SK-N-SH treated with all-trans-retinoic acid at 6 μM for 48 hours (cell line): ENCODE results near the gene FGGY.
A peak's percentile ranks its signal among the peaks of the same experiment; 100 is the strongest.

Experiments
- ATAC-seq: fragments of 200-7000 bp; cut with Tn5 transposase; 3 replicates; pipeline ENCODE4 v1.9.1; 2020; ENCODE audit warnings: mild to moderate bottlenecking, moderate library complexity
- BACH2 ChIP-seq: fragments of 250-450 bp; sonication (Bioruptor Pico); IDR thresholded peaks from 2 replicates; pipeline ENCODE4 v1.9.0; 2021; ENCODE audit warnings: mild to moderate bottlenecking, borderline replicate concordance
- CSDC2 ChIP-seq: fragments of 250-450 bp; sonication (Bioruptor Pico); IDR thresholded peaks from 2 replicates; pipeline ENCODE4 v1.5.0; 2020; ENCODE audit warnings: mild to moderate bottlenecking, moderate library complexity
- ESRRG ChIP-seq: fragments of 250-450 bp; sonication (Bioruptor Pico); IDR thresholded peaks from 2 replicates; pipeline ENCODE4 v1.6.1; 2021; ENCODE audit warnings: mild to moderate bottlenecking
- GLIS3 ChIP-seq: fragments of 250-450 bp; sonication (Bioruptor Pico); IDR thresholded peaks from 2 replicates; pipeline ENCODE4 v1.5.0; 2020; ENCODE audit warnings: mild to moderate bottlenecking, moderate library complexity
- ISL1 ChIP-seq: fragments of 250-450 bp; sonication (Bioruptor Pico); IDR thresholded peaks from 2 replicates; pipeline ENCODE4 v2.1.2; 2022; ENCODE audit warnings: mild to moderate bottlenecking, moderate library complexity
- OSR1 ChIP-seq: fragments of 250-450 bp; sonication (Bioruptor Pico); IDR thresholded peaks from 2 replicates; pipeline ENCODE4 v1.8.0; 2022; ENCODE audit warnings: moderate library complexity, mild to moderate bottlenecking, inconsistent platforms
- PPARA ChIP-seq: fragments of 250-450 bp; sonication (Bioruptor Pico); IDR thresholded peaks from 2 replicates; pipeline ENCODE4 v1.5.0; 2020; ENCODE audit warnings: mild to moderate bottlenecking, borderline replicate concordance
- SNAI2 ChIP-seq: fragments of 250-450 bp; sonication (Bioruptor Pico); IDR thresholded peaks from 2 replicates; pipeline ENCODE4 v1.5.0; 2020; ENCODE audit warnings: mild to moderate bottlenecking, moderate library complexity
- TCF4 ChIP-seq: fragments of 250-450 bp; sonication (Bioruptor Pico); IDR thresholded peaks from 2 replicates; pipeline ENCODE4 v1.8.0; 2021; ENCODE audit warnings: mild to moderate bottlenecking, moderate library complexity, borderline replicate concordance
- TOX ChIP-seq: fragments of 250-450 bp; sonication (Bioruptor Pico); IDR thresholded peaks from 2 replicates; pipeline ENCODE4 v1.8.0; 2021; ENCODE audit warnings: mild to moderate bottlenecking, moderate library complexity, borderline replicate concordance
- ZC3H10 ChIP-seq: fragments of 250-450 bp; sonication (Bioruptor Pico); IDR thresholded peaks from 2 replicates; pipeline ENCODE4 v1.5.1; 2021; ENCODE audit warnings: mild to moderate bottlenecking, moderate library complexity
- ZFP3 ChIP-seq: fragments of 250-450 bp; sonication (Bioruptor Pico); IDR thresholded peaks from 2 replicates; pipeline ENCODE4 v1.5.0; 2020; ENCODE audit warnings: mild to moderate bottlenecking, moderate library complexity
- ZFP30 ChIP-seq: fragments of 450-650 bp; formaldehyde crosslinking; IDR thresholded peaks from 2 replicates; pipeline ENCODE4 v1.5.0; 2022; ENCODE audit warnings: mild to moderate bottlenecking, moderate library complexity
- ZNF70 ChIP-seq: fragments of 450-650 bp; formaldehyde crosslinking; IDR thresholded peaks from 2 replicates; pipeline ENCODE4 v1.5.0; 2020; ENCODE audit warnings: mild to moderate bottlenecking, moderate library complexity
- ZNF8 ChIP-seq: fragments of 450-650 bp; formaldehyde crosslinking; IDR thresholded peaks from 2 replicates; pipeline ENCODE4 v1.5.0; 2020; ENCODE audit warnings: mild to moderate bottlenecking, moderate library complexity
- TF ChIP-seq, protein P1 (sequence below): fragments of 250-450 bp; sonication (Bioruptor Pico); IDR thresholded peaks from 2 replicates; pipeline ENCODE4 v1.8.0; 2021; ENCODE audit warnings: low read depth, mild to moderate bottlenecking, moderate library complexity, borderline replicate concordance
- TF ChIP-seq, protein P2 (sequence below): fragments of 250-450 bp; sonication (Bioruptor Pico); IDR thresholded peaks from 2 replicates; pipeline ENCODE4 v1.5.1; 2021; ENCODE audit warnings: mild to moderate bottlenecking, moderate library complexity
- TF ChIP-seq, protein P3 (sequence below): fragments of 250-450 bp; sonication (Bioruptor Pico); IDR thresholded peaks from 2 replicates; pipeline ENCODE4 v1.8.0; 2020; ENCODE audit warnings: mild to moderate bottlenecking, moderate library complexity, borderline replicate concordance
- TF ChIP-seq, protein P4 (sequence below): fragments of 250-450 bp; sonication (Bioruptor Pico); IDR thresholded peaks from 2 replicates; pipeline ENCODE4 v1.5.0; 2020; ENCODE audit warnings: mild to moderate bottlenecking, moderate library complexity
- TF ChIP-seq, protein P5 (sequence below): fragments of 250-450 bp; sonication (Bioruptor Pico); IDR thresholded peaks from 2 replicates; pipeline ENCODE4 v1.5.1; 2020; ENCODE audit warnings: low read depth, mild to moderate bottlenecking, moderate library complexity

Gene FGGY

DNA sequence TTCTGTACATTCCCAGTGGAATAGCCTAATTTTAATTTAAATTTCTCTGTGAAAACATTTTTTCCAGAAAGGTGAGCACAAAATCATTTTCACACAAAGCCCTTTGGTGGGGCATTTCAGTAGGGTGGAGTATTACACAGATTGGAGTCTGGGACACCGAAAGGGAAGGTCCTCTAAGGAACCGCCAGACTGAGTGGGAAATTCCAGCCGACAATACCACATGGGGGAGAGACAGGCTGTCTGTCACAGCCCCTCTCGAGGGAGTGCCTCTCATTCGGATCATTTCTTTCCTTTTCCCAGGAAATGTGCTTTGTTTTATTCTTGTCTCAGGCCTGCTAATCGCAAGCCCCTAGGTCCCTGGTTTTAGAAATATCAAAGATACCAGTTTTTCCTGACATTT lies 367.3 kb downstream of the FGGY start:
- TF ChIP-seq ESRRG (CRISPR knock-in tag) (no peak), ZC3H10 (CRISPR knock-in tag) (no peak), SNAI2 (CRISPR knock-in tag) (no peak), ZFP3 (CRISPR knock-in tag) (no peak), CSDC2 (CRISPR knock-in tag) (no peak)
- ATAC-seq, result no peak

DNA sequence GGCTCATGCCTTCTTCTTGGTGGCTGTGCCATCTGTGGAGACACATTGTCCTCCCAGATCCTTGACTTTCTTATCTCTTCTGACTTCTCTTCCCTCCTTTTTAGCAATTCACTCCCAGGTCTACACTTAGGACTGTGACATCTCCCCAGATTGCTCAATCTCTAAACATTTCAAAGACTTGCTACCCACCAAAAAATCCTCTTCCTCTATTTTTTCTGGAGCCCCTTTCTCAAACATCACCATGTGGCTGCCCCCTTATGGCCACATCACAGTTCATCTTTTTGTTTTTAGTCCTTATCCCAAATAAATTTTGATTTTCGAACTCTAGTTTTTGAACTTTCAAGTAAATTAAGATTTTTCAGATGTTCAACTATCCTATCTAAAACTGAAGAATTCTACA lies 369.2 kb downstream of the FGGY start:
- ATAC-seq, result no peak
- no peak for TF ChIP-seq ZNF8 (CRISPR knock-in tag)
- TF ChIP-seq ZFP30, result no peak
- no peak for TF ChIP-seq ZC3H10 (CRISPR knock-in tag)
- TF ChIP-seq PPARA (CRISPR knock-in tag), result no peak
- TF ChIP-seq OSR1 (CRISPR knock-in tag), result no peak

DNA sequence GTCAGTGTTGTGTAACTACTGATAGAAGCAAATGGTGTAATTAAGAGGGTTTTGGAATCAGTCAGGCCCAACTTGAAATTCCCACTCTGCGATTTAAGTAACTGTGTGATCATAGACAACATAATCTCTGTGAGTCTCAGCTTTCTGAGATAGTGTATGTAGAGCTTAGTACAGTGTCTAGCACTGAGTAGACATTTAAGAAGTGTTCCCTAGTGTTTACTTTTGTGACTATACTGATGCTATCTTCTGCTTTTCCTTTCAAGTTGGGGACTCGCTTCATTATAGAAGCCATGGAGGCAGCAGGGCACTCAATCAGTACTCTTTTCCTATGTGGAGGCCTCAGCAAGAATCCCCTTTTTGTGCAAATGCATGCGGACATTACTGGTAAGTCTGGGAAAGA lies 370.1 kb downstream of the FGGY start:
- no peak for ATAC-seq
- TF ChIP-seq CSDC2 (CRISPR knock-in tag) (no peak), ZC3H10 (CRISPR knock-in tag) (no peak), BACH2 (CRISPR knock-in tag) (no peak), ISL1 (no peak), ZNF8 (CRISPR knock-in tag) (no peak), OSR1 (CRISPR knock-in tag) (no peak), ZNF70 (CRISPR knock-in tag) (no peak), GLIS3 (CRISPR knock-in tag) (no peak)
- TF ChIP-seq, protein P1, sequence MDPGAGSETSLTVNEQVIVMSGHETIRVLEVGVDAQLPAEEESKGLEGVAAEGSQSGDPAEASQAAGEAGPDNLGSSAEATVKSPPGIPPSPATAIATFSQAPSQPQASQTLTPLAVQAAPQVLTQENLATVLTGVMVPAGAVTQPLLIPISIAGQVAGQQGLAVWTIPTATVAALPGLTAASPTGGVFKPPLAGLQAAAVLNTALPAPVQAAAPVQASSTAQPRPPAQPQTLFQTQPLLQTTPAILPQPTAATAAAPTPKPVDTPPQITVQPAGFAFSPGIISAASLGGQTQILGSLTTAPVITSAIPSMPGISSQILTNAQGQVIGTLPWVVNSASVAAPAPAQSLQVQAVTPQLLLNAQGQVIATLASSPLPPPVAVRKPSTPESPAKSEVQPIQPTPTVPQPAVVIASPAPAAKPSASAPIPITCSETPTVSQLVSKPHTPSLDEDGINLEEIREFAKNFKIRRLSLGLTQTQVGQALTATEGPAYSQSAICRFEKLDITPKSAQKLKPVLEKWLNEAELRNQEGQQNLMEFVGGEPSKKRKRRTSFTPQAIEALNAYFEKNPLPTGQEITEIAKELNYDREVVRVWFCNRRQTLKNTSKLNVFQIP, result no peak
- TF ChIP-seq, protein P2, sequence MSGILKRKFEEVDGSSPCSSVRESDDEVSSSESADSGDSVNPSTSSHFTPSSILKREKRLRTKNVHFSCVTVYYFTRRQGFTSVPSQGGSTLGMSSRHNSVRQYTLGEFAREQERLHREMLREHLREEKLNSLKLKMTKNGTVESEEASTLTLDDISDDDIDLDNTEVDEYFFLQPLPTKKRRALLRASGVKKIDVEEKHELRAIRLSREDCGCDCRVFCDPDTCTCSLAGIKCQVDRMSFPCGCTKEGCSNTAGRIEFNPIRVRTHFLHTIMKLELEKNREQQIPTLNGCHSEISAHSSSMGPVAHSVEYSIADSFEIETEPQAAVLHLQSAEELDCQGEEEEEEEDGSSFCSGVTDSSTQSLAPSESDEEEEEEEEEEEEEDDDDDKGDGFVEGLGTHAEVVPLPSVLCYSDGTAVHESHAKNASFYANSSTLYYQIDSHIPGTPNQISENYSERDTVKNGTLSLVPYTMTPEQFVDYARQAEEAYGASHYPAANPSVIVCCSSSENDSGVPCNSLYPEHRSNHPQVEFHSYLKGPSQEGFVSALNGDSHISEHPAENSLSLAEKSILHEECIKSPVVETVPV, result no peak
- TF ChIP-seq, protein P3, sequence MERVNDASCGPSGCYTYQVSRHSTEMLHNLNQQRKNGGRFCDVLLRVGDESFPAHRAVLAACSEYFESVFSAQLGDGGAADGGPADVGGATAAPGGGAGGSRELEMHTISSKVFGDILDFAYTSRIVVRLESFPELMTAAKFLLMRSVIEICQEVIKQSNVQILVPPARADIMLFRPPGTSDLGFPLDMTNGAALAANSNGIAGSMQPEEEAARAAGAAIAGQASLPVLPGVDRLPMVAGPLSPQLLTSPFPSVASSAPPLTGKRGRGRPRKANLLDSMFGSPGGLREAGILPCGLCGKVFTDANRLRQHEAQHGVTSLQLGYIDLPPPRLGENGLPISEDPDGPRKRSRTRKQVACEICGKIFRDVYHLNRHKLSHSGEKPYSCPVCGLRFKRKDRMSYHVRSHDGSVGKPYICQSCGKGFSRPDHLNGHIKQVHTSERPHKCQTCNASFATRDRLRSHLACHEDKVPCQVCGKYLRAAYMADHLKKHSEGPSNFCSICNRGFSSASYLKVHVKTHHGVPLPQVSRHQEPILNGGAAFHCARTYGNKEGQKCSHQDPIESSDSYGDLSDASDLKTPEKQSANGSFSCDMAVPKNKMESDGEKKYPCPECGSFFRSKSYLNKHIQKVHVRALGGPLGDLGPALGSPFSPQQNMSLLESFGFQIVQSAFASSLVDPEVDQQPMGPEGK (CRISPR knock-in tag), result no peak
- TF ChIP-seq, protein P4, sequence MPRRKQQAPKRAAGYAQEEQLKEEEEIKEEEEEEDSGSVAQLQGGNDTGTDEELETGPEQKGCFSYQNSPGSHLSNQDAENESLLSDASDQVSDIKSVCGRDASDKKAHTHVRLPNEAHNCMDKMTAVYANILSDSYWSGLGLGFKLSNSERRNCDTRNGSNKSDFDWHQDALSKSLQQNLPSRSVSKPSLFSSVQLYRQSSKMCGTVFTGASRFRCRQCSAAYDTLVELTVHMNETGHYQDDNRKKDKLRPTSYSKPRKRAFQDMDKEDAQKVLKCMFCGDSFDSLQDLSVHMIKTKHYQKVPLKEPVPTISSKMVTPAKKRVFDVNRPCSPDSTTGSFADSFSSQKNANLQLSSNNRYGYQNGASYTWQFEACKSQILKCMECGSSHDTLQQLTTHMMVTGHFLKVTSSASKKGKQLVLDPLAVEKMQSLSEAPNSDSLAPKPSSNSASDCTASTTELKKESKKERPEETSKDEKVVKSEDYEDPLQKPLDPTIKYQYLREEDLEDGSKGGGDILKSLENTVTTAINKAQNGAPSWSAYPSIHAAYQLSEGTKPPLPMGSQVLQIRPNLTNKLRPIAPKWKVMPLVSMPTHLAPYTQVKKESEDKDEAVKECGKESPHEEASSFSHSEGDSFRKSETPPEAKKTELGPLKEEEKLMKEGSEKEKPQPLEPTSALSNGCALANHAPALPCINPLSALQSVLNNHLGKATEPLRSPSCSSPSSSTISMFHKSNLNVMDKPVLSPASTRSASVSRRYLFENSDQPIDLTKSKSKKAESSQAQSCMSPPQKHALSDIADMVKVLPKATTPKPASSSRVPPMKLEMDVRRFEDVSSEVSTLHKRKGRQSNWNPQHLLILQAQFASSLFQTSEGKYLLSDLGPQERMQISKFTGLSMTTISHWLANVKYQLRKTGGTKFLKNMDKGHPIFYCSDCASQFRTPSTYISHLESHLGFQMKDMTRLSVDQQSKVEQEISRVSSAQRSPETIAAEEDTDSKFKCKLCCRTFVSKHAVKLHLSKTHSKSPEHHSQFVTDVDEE (CRISPR knock-in tag), result no peak

DNA sequence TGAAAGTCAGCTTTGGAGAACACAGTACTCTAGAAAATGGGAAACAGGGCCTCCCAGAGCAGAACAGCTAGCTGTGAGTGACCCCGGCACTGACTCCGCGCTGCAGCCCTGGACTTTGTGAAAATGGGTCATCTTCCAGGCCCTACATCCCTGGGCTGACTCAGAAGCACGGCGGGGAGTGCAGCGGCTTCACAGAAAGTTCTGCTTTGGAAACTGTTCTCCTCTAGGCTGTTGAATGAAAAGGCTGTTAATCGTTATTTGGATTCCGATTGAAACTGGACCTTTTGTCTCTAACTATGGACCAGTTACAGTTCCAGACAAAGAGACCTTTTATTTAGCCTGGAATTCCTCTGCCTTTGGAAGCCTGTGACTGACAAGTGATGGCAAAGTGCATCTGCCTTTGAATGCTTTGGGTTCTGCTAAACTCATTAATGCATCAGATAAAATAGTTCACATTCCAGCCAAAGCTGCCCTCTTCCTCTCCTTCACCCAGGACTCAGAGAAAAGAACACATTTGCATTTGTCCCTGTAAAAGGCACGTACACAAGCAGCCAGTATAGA lies 372.9 kb downstream of the FGGY start:
- ATAC-seq, result peak; percentile 88
- TF ChIP-seq, protein P4 (CRISPR knock-in tag), result peak; percentile 92; the same call in 1 of the 2 replicates
- TF ChIP-seq, protein P3 (CRISPR knock-in tag), result no peak
- TF ChIP-seq BACH2 (CRISPR knock-in tag), result no peak
- TF ChIP-seq TCF4 (CRISPR knock-in tag), result no peak
- TF ChIP-seq SNAI2 (CRISPR knock-in tag), result 0 out of 2 replicates have a peak, but pooled peaks have one; percentile 82
- TF ChIP-seq, protein P5, sequence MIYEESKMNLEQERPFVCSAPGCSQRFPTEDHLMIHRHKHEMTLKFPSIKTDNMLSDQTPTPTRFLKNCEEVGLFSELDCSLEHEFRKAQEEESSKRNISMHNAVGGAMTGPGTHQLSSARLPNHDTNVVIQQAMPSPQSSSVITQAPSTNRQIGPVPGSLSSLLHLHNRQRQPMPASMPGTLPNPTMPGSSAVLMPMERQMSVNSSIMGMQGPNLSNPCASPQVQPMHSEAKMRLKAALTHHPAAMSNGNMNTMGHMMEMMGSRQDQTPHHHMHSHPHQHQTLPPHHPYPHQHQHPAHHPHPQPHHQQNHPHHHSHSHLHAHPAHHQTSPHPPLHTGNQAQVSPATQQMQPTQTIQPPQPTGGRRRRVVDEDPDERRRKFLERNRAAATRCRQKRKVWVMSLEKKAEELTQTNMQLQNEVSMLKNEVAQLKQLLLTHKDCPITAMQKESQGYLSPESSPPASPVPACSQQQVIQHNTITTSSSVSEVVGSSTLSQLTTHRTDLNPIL, result peak; percentile 18; the same call in 1 of the 2 replicates
- TF ChIP-seq, protein P2, result no peak
- no peak for TF ChIP-seq TOX (CRISPR knock-in tag)
- TF ChIP-seq GLIS3 (CRISPR knock-in tag), result peak; percentile 86; the same call in 1 of the 2 replicates
